ENCODE results near the gene PPP1R12B.

Gene PPP1R12B

DNA sequence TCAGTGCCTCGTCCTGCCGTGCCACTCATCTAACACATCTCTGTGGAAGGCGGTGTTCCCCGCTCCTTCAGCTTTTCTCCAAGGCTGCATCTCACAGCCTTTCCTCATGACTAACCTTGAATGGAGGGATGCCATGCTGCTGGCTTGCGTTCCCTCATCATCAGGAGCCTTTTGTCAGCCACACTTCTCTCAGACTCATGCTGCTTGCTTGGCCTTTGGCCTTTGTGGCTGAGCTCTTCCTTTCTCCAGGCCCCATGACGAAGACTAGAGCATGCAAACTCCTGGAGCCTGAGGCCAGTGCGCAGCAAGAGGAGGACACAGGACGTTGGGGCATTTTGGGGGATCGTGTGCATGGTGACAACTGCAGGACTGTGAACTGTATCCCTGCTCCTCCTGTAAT lies 291.0 kb downstream of the PPP1R12B start:
- DNase-seq = no peak

DNA sequence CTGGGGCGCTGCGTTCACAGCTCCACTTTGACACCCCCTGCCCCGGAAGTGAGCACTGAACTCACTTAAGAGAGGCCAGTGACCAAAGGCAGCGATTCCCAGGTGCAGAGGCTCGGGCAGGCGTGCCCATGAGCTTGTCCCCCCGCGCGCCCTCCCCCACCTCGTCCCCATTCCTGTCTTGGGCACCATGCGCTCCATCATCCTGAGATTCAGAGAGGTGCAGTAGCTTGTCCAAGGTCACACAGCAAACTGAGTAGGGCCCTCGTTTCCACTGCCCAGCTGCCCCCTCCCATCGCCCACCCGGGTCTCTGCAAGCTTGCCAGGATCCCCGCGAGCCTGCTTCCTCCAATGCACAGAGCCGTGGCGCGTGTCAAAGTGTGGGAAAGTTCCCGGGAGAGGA lies 293.7 kb downstream of the PPP1R12B start:
- no peak for DNase-seq

Measured in CD4-positive, alpha-beta T cell treated with Interleukin-4 for 4 hours (primary cell).